Testis (tissue), 3 donors: ENCODE data around the gene SKI. TPM values are rescaled to one million over a fixed set of nuclear protein-coding genes. Genes with fewer than 3 reads are reported as not detected.
A peak's percentile ranks its signal among the peaks of the same experiment; 100 is the strongest.

Experiments used
- DNase-seq: peaks from one replicate; pipeline ENCODE4 v3.0.0-alpha.2; 2019
- H3K27ac ChIP-seq, 2 donors: fragments of 200-600 bp; sonication (generic); one replicate each; pipeline ENCODE4 v1.5.1; 2019
- H3K27me3 ChIP-seq: fragments of 200-600 bp; sonication (generic); one replicate; pipeline ENCODE4 v1.5.1; 2019
- H3K36me3 ChIP-seq: fragments of 200-600 bp; sonication (generic); one replicate; pipeline ENCODE4 v1.5.1; 2017; ENCODE audit warnings: low read depth; ENCODE audit errors: missing control alignments
- H3K4me1 ChIP-seq: fragments of 200-600 bp; sonication (generic); one replicate; pipeline ENCODE4 v1.5.1; 2019
- H3K4me3 ChIP-seq, 2 donors: fragments of 200-600 bp; sonication (generic); one replicate each; pipeline ENCODE4 v1.5.1; 2017 to 2019
- H3K9me3 ChIP-seq: fragments of 200-600 bp; sonication (generic); one replicate; pipeline ENCODE4 v1.5.1; 2017
- POLR2A ChIP-seq: fragments of 450-650 bp; IDR thresholded peaks from one replicate; pipeline ENCODE4 v1.6.1; 2017; ENCODE audit warnings: antibody characterized with exemption, mild to moderate bottlenecking, moderate library complexity
- WGBS, 2 donors: methylation state at CpG; one replicate each; pipeline ENCODE4 v1.1.5; 2018; 5-methylcytosine and 5-hydroxymethylcytosine counted together
- intact Hi-C: fragments of 100-400 bp; cut with DNase I; formaldehyde crosslinking; loops from one replicate; pipeline ENCODE4 v1.15.1; 2023; ENCODE audit warnings: low total_unique reads
- polyA plus RNA-seq: library from polyadenylated mRNA; stranded (reverse); fragments of 350-450 nt; fragmentation: Illumina TruSeq; extraction: RNeasy Lipid Tissue Mini Kit (QIAGEN cat#74804); gene quantifications from one replicate; pipeline ENCODE4 v1.2.3, GENCODE V29; 2014; ENCODE audit warnings: low read depth, low replicate concordance; ENCODE audit not compliant: insufficient read depth
- total RNA-seq, 2 donors: library from RNA; depleted of rRNA; stranded (reverse); fragments of >200 nt; gene quantifications; one replicate each; pipeline ENCODE4 v1.2.3, GENCODE V29; 2016
- TF ChIP-seq, protein P1 (sequence below), 3 experiments: fragments of 450-650 bp in 2 of 3; fragments of 200-600 bp in 1 of 3; sonication (generic) in 1 of 3; IDR thresholded peaks; one replicate each; pipeline ENCODE4 v1.5.1; 2016 to 2019; ENCODE audit warnings: antibody characterized with exemption in 3 of 3, mild to moderate bottlenecking in 2 of 3, moderate library complexity in 1 of 3

SKI gene
- total and polyA plus RNA-seq, 3 donors from 2014 or later, result 40.2 to 87.1 (median 85.7) TPM

DNA sequence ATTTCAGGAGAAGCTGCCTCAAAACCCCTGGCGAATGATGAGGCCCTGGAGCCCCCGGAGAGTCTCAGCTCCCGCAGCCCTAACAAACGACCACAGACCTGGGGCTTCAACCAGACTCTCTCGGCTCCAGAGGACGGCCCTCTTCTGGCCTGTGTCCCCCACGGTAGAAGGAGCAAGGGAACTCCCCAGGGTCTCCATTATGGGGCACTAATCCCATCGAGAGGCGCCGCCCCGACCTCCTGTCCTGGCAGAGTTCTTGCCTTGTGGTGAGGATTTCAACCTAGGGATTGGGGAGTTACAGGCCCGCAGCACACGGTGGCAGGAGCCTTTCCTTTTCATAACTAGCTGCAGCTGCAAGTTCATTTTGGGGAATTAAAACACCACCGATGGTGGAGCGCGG is 39.8 kb upstream of the SKI start:
- Histone ChIP-seq H3K36me3 (no peaks in the 10 kb centered on the region), H3K4me3 (no peak overlapping the region), H3K4me1 (peaks cover 27% of the 10 kb centered on the region), H3K27ac (no peak overlapping the region), H3K27me3 (no peaks in the 10 kb centered on the region), H3K9me3 (no peaks in the 10 kb centered on the region)
- DNase-seq, result no peak
- TF ChIP-seq POLR2A, result no peak
- TF ChIP-seq, protein P1, sequence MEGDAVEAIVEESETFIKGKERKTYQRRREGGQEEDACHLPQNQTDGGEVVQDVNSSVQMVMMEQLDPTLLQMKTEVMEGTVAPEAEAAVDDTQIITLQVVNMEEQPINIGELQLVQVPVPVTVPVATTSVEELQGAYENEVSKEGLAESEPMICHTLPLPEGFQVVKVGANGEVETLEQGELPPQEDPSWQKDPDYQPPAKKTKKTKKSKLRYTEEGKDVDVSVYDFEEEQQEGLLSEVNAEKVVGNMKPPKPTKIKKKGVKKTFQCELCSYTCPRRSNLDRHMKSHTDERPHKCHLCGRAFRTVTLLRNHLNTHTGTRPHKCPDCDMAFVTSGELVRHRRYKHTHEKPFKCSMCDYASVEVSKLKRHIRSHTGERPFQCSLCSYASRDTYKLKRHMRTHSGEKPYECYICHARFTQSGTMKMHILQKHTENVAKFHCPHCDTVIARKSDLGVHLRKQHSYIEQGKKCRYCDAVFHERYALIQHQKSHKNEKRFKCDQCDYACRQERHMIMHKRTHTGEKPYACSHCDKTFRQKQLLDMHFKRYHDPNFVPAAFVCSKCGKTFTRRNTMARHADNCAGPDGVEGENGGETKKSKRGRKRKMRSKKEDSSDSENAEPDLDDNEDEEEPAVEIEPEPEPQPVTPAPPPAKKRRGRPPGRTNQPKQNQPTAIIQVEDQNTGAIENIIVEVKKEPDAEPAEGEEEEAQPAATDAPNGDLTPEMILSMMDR (IDR thresholded peaks at IDR 0.05), result no peak
- WGBS, 2 donors, result 70 to 82% methylated on average over 12 to 16 of the region's 16 CpGs
- intact Hi-C loops, result no loop called here

DNA sequence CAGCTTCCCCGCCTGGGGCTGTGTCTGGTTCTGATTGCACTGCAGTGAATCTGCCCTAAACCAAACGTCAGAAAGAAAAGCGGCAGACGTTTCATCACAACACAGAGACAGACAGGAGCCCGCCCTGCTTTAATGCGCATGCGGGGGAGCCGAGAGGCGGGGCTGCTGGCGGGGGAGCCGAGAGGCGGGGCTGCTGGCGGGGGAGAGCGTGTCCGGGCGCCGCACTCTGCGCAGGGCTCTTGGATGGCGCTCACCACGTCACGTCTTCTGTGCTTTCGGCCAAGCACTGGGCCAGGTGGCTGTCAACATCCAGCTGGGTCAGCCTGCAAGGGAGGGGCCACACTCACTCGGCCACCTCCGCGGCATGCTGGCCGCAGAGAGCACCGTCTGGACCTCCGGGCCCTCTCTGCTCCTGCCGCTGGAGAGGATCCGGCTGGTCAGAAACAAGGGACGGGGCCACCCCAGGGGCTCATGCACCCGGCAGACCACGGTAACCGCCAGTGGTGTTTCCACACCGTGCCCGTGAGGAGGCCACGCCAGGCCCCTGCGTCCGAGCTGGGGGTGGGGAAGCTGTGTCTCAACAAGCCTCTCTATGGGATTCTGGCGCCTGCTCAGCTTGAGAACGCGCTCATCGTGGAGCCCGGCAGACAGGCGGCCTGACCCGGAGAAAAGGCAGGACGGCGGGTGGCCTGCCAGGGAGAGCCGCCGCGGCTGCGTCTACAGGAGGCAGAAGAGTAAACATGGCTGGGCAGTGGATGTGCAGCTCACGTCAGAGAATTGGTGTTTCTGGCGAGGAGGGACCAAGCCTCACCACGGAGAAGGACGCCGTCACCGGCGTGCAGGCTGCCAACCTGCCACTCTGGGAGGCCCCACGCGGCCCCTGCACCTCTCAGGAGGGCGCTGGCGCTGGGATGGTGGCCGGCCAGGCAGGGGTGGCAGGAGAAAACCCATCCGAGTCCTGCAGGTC is 38.4 kb upstream of the SKI start:
- Histone ChIP-seq H3K27me3 (no peaks in the 10 kb centered on the region), H3K4me3 (peak overlapping the region; percentile 43 to 61), H3K4me1 (peaks cover 35% of the 10 kb centered on the region), H3K9me3 (no peaks in the 10 kb centered on the region), H3K36me3 (no peaks in the 10 kb centered on the region), H3K27ac (peak overlapping the region; percentile 93 to 94)
- TF ChIP-seq, protein P1 (IDR thresholded peaks at IDR 0.05), result peak in 1 of 3 experiments; percentile 3
- TF ChIP-seq POLR2A, result no peak
- intact Hi-C loops, result no loop called here
- peak; percentile 97 for DNase-seq
- WGBS, 2 donors, result 0 to 8% methylated on average over 3 to 64 of the region's 65 CpGs

DNA sequence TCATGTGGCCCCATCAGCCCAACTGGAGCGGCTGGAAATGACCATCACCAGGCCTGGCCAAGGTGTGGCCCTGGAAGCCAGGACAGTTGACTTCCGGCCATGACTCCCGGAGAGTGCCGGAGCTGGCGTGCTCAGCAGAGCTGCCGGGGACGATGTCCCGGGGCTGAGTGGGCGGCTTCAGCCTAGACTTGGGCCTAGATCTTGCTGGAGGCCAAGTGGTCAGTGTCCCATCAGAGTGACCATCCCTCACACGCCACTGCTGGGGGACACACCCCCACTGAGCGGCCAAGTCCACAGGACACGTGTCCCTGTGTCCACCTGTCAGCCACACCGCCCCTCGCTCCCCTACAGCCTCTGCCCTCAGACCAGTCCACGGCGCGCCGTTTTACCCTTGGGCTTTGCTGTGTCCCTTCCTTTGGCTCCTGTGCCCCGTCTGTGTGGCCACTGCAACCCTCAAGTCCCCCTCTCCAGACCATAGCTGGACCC is 37.6 kb upstream of the SKI start:
- Histone ChIP-seq H3K4me3 (peak overlapping the region; percentile 43 to 61), H3K27ac (peak overlapping the region; percentile 93 to 94), H3K4me1 (peaks cover 40% of the 10 kb centered on the region), H3K9me3 (no peaks in the 10 kb centered on the region), H3K36me3 (no peaks in the 10 kb centered on the region), H3K27me3 (no peaks in the 10 kb centered on the region)
- DNase-seq, result no peak
- TF ChIP-seq POLR2A, result no peak
- TF ChIP-seq, protein P1 (IDR thresholded peaks at IDR 0.05), result no peak
- intact Hi-C loops, result no loop called here
- 75 to 77% methylated on average over 12 to 19 of the region's 19 CpGs for WGBS, 2 donors

DNA sequence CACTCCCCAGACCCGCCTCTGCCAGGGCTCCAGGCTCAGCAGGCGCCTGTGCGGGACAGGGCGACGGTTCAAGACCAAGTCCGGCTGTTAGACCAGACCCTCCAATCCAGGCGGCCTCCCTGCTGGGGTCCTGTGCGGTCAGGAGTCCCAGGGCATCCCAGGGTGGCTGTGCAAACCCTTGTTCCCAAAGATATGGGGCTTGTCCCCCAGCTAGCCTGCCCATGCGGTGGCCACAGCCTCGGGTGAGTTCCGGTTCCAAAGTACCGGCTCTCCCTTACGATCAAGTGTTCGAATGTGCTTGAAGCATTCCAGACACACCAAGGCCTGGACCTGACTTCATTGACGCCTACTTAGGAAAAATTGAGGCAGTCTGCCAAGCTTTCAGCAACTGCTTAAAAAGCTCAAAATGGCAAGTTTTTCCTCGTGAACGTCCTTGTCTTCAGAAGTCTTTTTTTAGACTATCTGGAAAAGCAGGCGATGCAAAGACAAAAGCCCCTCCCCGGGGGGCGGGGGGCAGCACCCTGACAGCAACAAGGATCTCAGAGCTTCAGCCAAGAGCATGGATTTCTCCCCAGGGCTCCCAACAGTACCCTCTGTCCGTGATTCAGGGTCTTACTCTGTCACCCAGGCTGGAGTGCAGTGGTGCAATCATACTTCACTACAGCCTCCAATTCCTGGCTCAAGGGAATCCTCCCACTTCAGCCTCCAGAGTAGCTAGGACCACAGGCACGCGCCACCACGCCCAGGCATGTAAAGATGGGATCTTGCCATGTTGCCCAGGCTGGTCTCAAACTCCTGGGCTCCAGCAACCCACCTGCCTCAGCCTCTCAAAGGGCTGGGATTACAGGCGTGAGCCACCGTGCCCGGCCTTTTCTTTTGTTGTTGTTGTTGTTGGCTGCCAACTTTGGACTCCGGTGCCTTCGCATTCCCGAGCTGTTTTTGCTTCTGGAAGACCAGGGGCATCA is 35.8 kb upstream of the SKI start:
- WGBS, 2 donors, result 66 to 68% methylated on average over 30 of the region's 30 CpGs
- H3K36me3 ChIP-seq, result no peaks in the 10 kb centered on the region
- no peak overlapping the region for H3K4me3 ChIP-seq
- peak overlapping the region; percentile 49 to 93 for H3K27ac ChIP-seq
- H3K27me3 ChIP-seq, result no peaks in the 10 kb centered on the region
- intact Hi-C loops, result no loop called here
- no peaks in the 10 kb centered on the region for H3K9me3 ChIP-seq
- H3K4me1 ChIP-seq, result peaks cover 43% of the 10 kb centered on the region
- TF ChIP-seq, protein P1 (IDR thresholded peaks at IDR 0.05), result no peak
- no peak for TF ChIP-seq POLR2A
- peak; percentile 64 for DNase-seq
